ENCODE results near the gene ROM1. TPM values are rescaled to one million over a fixed set of nuclear protein-coding genes. Genes with fewer than 3 reads are reported as not detected.
"Not testable (repeated sequence)": the region's sequence is repeated elsewhere in the genome, so short reads cannot be mapped to it uniquely, and the experiment has no call there.

The ROM1 gene
- total RNA-seq, 1 donor from 2014 or later: 3.2 TPM

GRCh38 chr11:62574363-62575071 is 38.5 kb upstream of the ROM1 start:
- H3K4me1 Mint-ChIP-seq (ENCODE audit: low read depth): peaks cover 37% of the 10 kb centered on the region
- no peaks in the 10 kb centered on the region for H3K27me3 Mint-ChIP-seq (ENCODE audit: insufficient read depth)
- no peaks in the 10 kb centered on the region for H3K9me3 Mint-ChIP-seq
- H3K27ac Mint-ChIP-seq: peak overlapping the region; percentile 92
- intact Hi-C loops (cut with micrococcal nuclease): loop anchor here (1.0 to 5.0 kb wide), 4 partner anchors 72 to 308 kb away; partner anchors contain the start of genes GANAB and SLC3A2
- H3K4me3 Mint-ChIP-seq: peak overlapping the region; percentile 98
- H3K36me3 Mint-ChIP-seq (ENCODE audit: low read depth): peaks cover 54% of the 10 kb centered on the region
- DNase-seq (ENCODE audit: low spot score): no peak

DNA sequence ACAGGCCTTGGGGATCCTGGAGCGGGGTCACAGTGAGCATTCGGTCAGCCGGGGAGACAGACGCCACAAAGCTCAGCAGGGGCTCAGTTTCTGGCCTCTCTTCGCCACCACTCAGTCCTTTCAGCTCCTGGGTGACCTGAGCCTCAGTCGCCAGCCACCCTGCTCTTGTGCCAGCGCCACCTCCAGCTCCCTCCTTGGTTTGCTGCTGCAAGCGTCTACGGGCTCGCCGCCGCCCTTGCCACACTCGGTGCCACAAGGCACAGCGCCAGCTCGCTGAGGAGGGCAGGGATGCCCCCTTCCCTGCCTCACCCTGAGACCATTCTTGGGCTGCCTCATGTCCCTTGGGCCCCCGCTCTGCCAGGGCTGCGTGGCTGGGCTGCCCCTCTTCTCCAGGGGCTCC is 37.9 kb upstream of the ROM1 start:
- H3K9me3 Mint-ChIP-seq: no peaks in the 10 kb centered on the region
- peak overlapping the region; percentile 98 for H3K4me3 Mint-ChIP-seq
- peak overlapping the region; percentile 92 for H3K27ac Mint-ChIP-seq
- H3K27me3 Mint-ChIP-seq (ENCODE audit: insufficient read depth): no peaks in the 10 kb centered on the region
- peaks cover 48% of the 10 kb centered on the region for H3K36me3 Mint-ChIP-seq (ENCODE audit: low read depth)
- intact Hi-C loops (cut with micrococcal nuclease): no loop called here
- no peak for DNase-seq (ENCODE audit: low spot score)
- H3K4me1 Mint-ChIP-seq (ENCODE audit: low read depth): peaks cover 35% of the 10 kb centered on the region

DNA sequence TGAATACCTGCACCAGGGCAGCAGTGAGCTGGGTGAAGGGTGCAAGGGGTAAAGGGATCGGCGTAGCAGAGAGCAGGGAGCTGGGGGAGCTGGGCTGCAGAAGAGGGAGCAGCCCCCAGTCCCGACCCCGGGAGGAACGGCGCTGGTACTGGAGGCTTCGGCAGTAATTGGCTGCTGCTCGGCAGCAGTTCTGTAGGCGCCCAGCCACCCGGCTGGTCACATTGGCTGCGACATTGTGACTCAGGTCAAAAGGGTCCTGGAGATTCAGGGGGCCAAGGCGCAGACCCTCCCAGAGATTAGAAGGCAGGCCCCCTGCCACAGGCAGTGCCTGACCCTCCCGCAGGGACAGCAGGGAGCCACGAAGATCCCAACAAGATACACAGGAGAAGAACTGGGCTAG is 37.2 kb upstream of the ROM1 start:
- Mint-ChIP-seq H3K27ac (peak overlapping the region; percentile 50), H3K9me3 (no peaks in the 10 kb centered on the region)
- intact Hi-C loops (cut with micrococcal nuclease): no loop called here

GRCh38 chr11:62577046-62577714 is 35.9 kb upstream of the ROM1 start:
- H3K27ac Mint-ChIP-seq: no peak overlapping the region
- H3K4me3 Mint-ChIP-seq: no peak overlapping the region
- no peaks in the 10 kb centered on the region for H3K9me3 Mint-ChIP-seq
- intact Hi-C loops (cut with micrococcal nuclease): no loop called here
- no peak for DNase-seq (ENCODE audit: low spot score)
- peaks cover 17% of the 10 kb centered on the region for H3K4me1 Mint-ChIP-seq (ENCODE audit: low read depth)
- H3K36me3 Mint-ChIP-seq (ENCODE audit: low read depth): peaks cover 40% of the 10 kb centered on the region
- no peaks in the 10 kb centered on the region for H3K27me3 Mint-ChIP-seq (ENCODE audit: insufficient read depth)

More for the DNA sequence above, 37.2 kb upstream of the ROM1 start:
- peaks cover 31% of the 10 kb centered on the region for H3K4me1 Mint-ChIP-seq (ENCODE audit: low read depth)
- H3K36me3 Mint-ChIP-seq (ENCODE audit: low read depth): peaks cover 46% of the 10 kb centered on the region
- H3K4me3 Mint-ChIP-seq: no peak overlapping the region
- H3K27me3 Mint-ChIP-seq (ENCODE audit: insufficient read depth): no peaks in the 10 kb centered on the region
- DNase-seq (ENCODE audit: low spot score): no peak

GRCh38 chr11:62578541-62578940 is 34.5 kb upstream of the ROM1 start:
- Mint-ChIP-seq H3K4me3 (no peak overlapping the region), H3K4me1 (ENCODE audit: low read depth) (peaks cover 6% of the 10 kb centered on the region), H3K36me3 (ENCODE audit: low read depth) (peaks cover 29% of the 10 kb centered on the region), H3K27ac (no peak overlapping the region), H3K9me3 (no peaks in the 10 kb centered on the region), H3K27me3 (ENCODE audit: insufficient read depth) (no peaks in the 10 kb centered on the region)
- intact Hi-C loops (cut with micrococcal nuclease): no loop called here
- DNase-seq (ENCODE audit: low spot score): no peak

- no peaks in the 10 kb centered on the region for H3K9me3 Mint-ChIP-seq
- no peaks in the 10 kb centered on the region for H3K27me3 Mint-ChIP-seq (ENCODE audit: insufficient read depth)
- DNase-seq (ENCODE audit: low spot score): no peak
- intact Hi-C loops (cut with micrococcal nuclease): no loop called here
- peaks cover 6% of the 10 kb centered on the region for H3K4me1 Mint-ChIP-seq (ENCODE audit: low read depth)
- H3K36me3 Mint-ChIP-seq (ENCODE audit: low read depth): peaks cover 27% of the 10 kb centered on the region
- no peak overlapping the region for H3K27ac Mint-ChIP-seq
- no peak overlapping the region for H3K4me3 Mint-ChIP-seq
These were observed 33.8 kb upstream of the ROM1 start for GRCh38 chr11:62579252-62579651.

- H3K9me3 Mint-ChIP-seq: no peaks in the 10 kb centered on the region
- DNase-seq (ENCODE audit: low spot score): no peak
- H3K27ac Mint-ChIP-seq: no peak overlapping the region
- no peak overlapping the region for H3K4me3 Mint-ChIP-seq
- H3K27me3 Mint-ChIP-seq (ENCODE audit: insufficient read depth): no peaks in the 10 kb centered on the region
- intact Hi-C loops (cut with micrococcal nuclease): no loop called here
- H3K4me1 Mint-ChIP-seq (ENCODE audit: low read depth): no peaks in the 10 kb centered on the region
- H3K36me3 Mint-ChIP-seq (ENCODE audit: low read depth): peaks cover 27% of the 10 kb centered on the region
These were observed 31.9 kb upstream of the ROM1 start for GRCh38 chr11:62580959-62581715.

- H3K27me3 Mint-ChIP-seq (ENCODE audit: insufficient read depth); DNase-seq (ENCODE audit: low spot score); H3K4me3 Mint-ChIP-seq; H3K4me1 Mint-ChIP-seq (ENCODE audit: low read depth); H3K9me3 Mint-ChIP-seq; H3K27ac Mint-ChIP-seq; intact Hi-C loops (cut with micrococcal nuclease): not testable (repeated sequence)
- peaks cover 26% of the 10 kb centered on the region for H3K36me3 Mint-ChIP-seq (ENCODE audit: low read depth)
These were observed 31.3 kb upstream of the ROM1 start for GRCh38 chr11:62581735-62582134.

- H3K27ac Mint-ChIP-seq; H3K4me1 Mint-ChIP-seq (ENCODE audit: low read depth); intact Hi-C loops (cut with micrococcal nuclease); H3K27me3 Mint-ChIP-seq (ENCODE audit: insufficient read depth); H3K9me3 Mint-ChIP-seq; DNase-seq (ENCODE audit: low spot score); H3K4me3 Mint-ChIP-seq: not testable (repeated sequence)
- peaks cover 24% of the 10 kb centered on the region for H3K36me3 Mint-ChIP-seq (ENCODE audit: low read depth)
These were observed 27.7 kb upstream of the ROM1 start for GRCh38 chr11:62585356-62585755.

DNA sequence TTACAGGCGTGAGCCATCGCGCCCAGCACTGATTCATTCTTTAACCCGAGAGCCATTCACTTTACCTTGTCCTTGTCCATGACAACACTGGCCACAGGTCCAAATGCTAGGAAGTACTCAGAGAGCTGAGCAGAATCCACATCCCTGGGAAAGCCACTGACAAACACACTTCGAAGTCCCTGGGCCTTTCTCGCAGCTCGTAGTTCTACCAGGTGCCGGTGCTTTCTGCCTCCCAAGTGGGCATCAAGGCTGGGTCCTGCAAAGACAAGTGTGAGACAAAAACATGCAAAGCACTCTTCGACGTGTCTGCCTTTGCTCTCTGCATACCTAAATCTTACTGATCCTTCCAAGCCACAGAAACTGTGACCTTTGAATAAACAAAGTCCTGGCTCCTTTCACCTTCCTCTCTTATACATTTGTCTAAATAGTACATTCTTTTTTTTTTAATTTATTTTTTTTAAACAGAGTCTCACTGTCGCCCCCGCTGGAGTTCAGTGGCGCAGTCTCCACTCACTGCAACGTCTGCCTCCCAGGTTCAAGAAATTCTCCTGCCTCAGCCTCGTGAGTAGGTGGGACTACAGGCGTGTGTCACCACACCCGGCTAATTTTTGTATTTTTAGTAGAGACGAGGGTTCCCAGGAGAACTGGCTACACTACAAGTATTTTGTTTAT is 24.0 kb upstream of the ROM1 start:
- no peak for DNase-seq (ENCODE audit: low spot score)
- Mint-ChIP-seq H3K36me3 (ENCODE audit: low read depth) (peaks cover 30% of the 10 kb centered on the region), H3K4me3 (peak overlapping the region; percentile 99), H3K27ac (no peak overlapping the region), H3K9me3 (no peaks in the 10 kb centered on the region), H3K4me1 (ENCODE audit: low read depth) (peaks cover 29% of the 10 kb centered on the region), H3K27me3 (ENCODE audit: insufficient read depth) (no peaks in the 10 kb centered on the region)
- intact Hi-C loops (cut with micrococcal nuclease): no loop called here

DNA sequence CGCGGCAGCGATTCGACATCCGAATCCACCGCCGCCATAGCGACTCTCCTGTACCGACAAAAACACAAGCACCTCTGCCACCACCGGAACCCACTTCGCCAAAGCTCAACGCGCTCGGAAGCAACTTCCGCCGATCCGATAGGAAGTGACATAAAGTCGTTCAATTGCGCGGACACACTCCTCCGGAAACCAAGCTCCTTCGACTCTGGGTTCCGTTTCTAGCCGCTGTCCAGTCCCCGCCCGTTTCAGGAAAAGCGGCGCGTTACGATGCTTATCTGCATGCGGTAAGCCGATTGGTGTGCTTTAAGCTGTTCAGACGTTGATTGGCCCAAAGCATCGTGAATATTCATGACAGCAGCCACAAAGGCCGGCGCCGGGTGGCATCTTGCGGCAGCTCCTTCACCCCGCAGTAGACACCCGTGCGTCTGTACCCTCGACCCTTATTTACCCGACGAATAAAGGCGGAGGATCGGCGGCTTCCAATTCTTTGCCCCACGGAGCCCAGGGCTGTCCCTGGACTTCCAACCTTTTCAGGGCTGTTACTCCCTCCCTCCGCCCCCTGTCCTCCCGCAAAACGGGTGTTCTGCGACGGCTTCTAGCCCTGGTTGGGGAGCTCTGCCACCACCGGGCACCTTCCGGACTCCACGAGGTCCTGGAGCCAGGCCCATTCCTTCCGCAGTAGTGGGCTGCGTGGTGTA is 21.5 kb upstream of the ROM1 start, which contains the start of gene TUT1:
Gene TUT1, minus strand, starts transcription at position 76 of the 698 bp plus-strand sequence. Its CDS starts 38 bp downstream, at position 38.
- Mint-ChIP-seq H3K4me3 (peak within 1 kb of the TSS; percentile 99), H3K4me1 (ENCODE audit: low read depth) (peaks cover 48% of the 10 kb centered on the region), H3K9me3 (no peaks in the 10 kb centered on the region), H3K36me3 (ENCODE audit: low read depth) (peaks cover 44% of the 10 kb centered on the region), H3K27ac (peak within 1 kb of the TSS; percentile 91), H3K27me3 (ENCODE audit: insufficient read depth) (no peaks in the 10 kb centered on the region)
- peak; percentile 96 for DNase-seq (ENCODE audit: low spot score)
- intact Hi-C loops (cut with micrococcal nuclease): loop anchor here (1.0 to 5.0 kb wide), 17 partner anchors 8 to 1651 kb away; partner anchors contain the start of genes AHNAK, C11orf98, CSKMT and EEF1G

Data from activated T-helper 1 cell treated with anti-CD3 and anti-CD28 coated beads, Interleukin-12 subunit alpha, Interleukin-12 subunit beta, Interleukin-2, Interleukin-4 antibody, amounts not matched to agents 30 ng/mL and 10 ng/mL and 1 ng/mL, durations not matched to agents 14 hours and 24 hours and 36 hours (primary cell).